GM12878 (cell line): ENCODE results near the gene SP4.

ENCODE experiments used
- ASH2L ChIP-seq: fragments of 300-600, 200-600 bp; sonication (generic); IDR thresholded peaks from 2 replicates; pipeline ENCODE4 v1.6.1; 2017; ENCODE audit warnings: low read depth, mild to moderate bottlenecking, borderline replicate concordance
- ATF2 ChIP-seq: IDR thresholded peaks from 2 replicates; pipeline ENCODE4 v1.6.1; 2012; ENCODE audit warnings: low read length, inconsistent platforms
- CBFB ChIP-seq: IDR thresholded peaks from 2 replicates; pipeline ENCODE4 v1.6.1; 2016; ENCODE audit warnings: antibody characterized with exemption, low read depth
- CTCF ChIP-seq, 3 experiments: IDR thresholded peaks in 2 of 3; conservative IDR thresholded peaks in 1 of 3; 2 replicates each; pipeline ENCODE4 v1.5.1; 2011; ENCODE audit warnings: low read depth in 3 of 3, low read length in 3 of 3, mild to moderate bottlenecking in 3 of 3, control low read depth in 2 of 3, moderate library complexity in 2 of 3, inconsistent platforms in 1 of 3, mixed read lengths in 1 of 3; ENCODE audit not compliant: control insufficient read depth in 2 of 3, insufficient read depth in 1 of 3; ENCODE audit errors: extremely low read depth in 1 of 3
- EZH2 ChIP-seq: IDR thresholded peaks from 2 replicates; pipeline ENCODE4 v1.6.1; 2012; ENCODE audit warnings: low read depth, mild to moderate bottlenecking, control low read depth, inconsistent platforms, low read length, borderline replicate concordance; ENCODE audit not compliant: control insufficient read depth
- MYC ChIP-seq: IDR thresholded peaks from 2 replicates; pipeline ENCODE4 v1.6.1; 2011; ENCODE audit warnings: mild to moderate bottlenecking, low read length, moderate library complexity, inconsistent platforms; ENCODE audit not compliant: insufficient read depth, insufficient replicate concordance, insufficient read length, severe bottlenecking
- POLR2A ChIP-seq: IDR thresholded peaks from 2 replicates; pipeline ENCODE4 v1.6.1; 2011; ENCODE audit warnings: low read depth, mild to moderate bottlenecking, low read length
- POLR2AphosphoS5 ChIP-seq: IDR thresholded peaks from 2 replicates; pipeline ENCODE4 v1.6.1; 2011; ENCODE audit warnings: mild to moderate bottlenecking, low read length, inconsistent platforms
- REST ChIP-seq: IDR thresholded peaks from 2 replicates; pipeline ENCODE4 v1.6.1; 2012; ENCODE audit warnings: mild to moderate bottlenecking, low read depth, low read length
- YY1 ChIP-seq: IDR thresholded peaks from 2 replicates; pipeline ENCODE4 v1.6.1; 2011; ENCODE audit warnings: low read depth, mild to moderate bottlenecking, low read length
- ZBTB11 ChIP-seq: fragments of 450-650 bp; formaldehyde crosslinking; IDR thresholded peaks from 2 replicates; pipeline ENCODE4 v1.5.0; 2022; ENCODE audit warnings: mild to moderate bottlenecking, missing genetic modification characterization
- ZBTB4 ChIP-seq: fragments of 450-650 bp; formaldehyde crosslinking; IDR thresholded peaks from 2 replicates; pipeline ENCODE4 v1.4.0; 2022; ENCODE audit warnings: mild to moderate bottlenecking, moderate library complexity

- TF ChIP-seq REST (no peak), MYC (no peak), CBFB (no peak), ATF2 (no peak), ZBTB11 (CRISPR knock-in tag) (no peak), POLR2A (no peak), CTCF (IDR thresholded peaks at IDR 0.05 in 2 of 3, conservative IDR thresholded peaks at IDR 0.05 in 1 of 3; ENCODE audit: control insufficient read depth in 2 of 3, extremely low read depth in 1 of 3, insufficient read depth in 1 of 3, low read depth in 3 of 3, low read length in 3 of 3) (no peak), ZBTB4 (CRISPR knock-in tag) (no peak), YY1 (no peak), POLR2AphosphoS5 (no peak), EZH2 (no peak), ASH2L (no peak)
Measured at GRCh38 chr7:21500117-21500832, 72.4 kb downstream of the SP4 start.
